Hippocampal formation (tissue), 2 donors: ENCODE measurements around the gene FHDC1.

Source experiments
- DNase-seq, 2 donors: peaks; one replicate each; lab custom pipeline; 2025; lab: John Stamatoyannopoulos, UW

Gene FHDC1

DNA sequence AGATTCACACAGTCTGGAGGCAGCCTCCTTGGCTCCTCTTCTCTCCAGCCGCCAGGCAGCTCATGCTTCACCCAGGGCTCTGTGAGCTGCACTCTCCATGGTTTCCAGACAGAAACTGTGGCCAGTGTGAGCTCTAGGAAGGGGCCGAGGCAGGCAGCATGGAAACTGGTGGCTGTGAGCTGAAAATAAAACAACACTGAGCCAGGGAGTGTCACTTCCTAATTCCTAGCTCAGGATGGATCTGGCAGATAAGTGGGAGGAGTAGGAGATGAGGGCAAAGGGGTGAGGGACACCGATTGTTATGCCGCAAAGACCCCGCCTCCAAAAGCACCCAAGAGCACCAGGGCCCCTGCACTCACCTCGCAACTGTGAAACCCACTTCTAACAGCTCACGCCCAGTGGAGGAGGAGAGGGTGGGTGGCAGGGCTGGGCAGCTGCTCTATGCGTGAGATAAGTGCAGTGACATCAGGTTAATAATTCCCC, 69.8 kb downstream of the FHDC1 start:
- DNase-seq: no peak

DNA sequence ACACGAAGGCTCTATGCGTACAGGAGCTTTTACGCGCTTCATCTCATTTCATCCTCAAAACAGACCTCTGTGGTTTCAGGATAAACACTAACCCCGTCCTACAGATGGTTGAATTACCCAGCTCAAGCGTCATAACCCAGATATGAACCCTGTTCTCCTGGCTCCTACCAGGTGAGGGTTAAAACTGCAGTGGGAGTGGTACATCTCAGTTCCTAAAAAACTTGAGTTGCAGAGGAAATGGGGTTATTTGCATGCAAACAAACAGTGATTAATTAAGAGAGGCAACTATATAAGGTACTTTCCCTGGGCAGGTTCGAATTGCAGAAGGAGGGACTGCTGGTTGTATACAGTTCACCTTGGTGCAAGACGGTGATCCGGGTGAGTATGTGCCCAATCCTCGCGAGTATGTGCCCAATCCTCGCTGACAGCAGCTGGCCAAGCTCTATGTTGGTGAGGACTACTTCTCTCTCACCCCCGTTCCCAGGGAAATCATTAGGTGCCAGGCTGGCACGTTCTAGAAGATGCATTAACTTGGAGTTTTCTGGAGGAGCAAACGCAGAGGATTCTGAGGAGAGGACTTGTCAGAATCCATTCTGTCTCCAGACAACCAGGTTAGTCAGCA, 72.6 kb downstream of the FHDC1 start:
- DNase-seq: no peak

DNA sequence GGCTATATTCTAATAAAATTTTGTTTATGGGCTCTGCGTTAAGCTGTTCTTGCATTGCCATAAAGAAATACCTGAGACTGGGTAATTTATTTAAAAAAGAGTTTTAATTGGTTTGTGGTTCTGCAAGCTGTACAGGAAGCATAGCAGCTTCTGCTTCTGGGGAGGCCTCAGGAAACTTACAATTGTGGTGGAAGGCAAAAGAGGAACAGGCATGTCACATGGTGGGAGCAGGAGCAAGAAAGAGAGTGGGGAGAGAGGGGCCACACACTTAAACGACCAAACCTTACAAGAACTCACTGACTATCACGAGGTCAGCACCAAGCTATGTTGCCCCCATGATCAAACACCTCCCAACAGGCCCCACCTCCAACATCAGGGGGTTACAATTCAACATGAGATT, 74.0 kb downstream of the FHDC1 start:
- DNase-seq: no peak

DNA sequence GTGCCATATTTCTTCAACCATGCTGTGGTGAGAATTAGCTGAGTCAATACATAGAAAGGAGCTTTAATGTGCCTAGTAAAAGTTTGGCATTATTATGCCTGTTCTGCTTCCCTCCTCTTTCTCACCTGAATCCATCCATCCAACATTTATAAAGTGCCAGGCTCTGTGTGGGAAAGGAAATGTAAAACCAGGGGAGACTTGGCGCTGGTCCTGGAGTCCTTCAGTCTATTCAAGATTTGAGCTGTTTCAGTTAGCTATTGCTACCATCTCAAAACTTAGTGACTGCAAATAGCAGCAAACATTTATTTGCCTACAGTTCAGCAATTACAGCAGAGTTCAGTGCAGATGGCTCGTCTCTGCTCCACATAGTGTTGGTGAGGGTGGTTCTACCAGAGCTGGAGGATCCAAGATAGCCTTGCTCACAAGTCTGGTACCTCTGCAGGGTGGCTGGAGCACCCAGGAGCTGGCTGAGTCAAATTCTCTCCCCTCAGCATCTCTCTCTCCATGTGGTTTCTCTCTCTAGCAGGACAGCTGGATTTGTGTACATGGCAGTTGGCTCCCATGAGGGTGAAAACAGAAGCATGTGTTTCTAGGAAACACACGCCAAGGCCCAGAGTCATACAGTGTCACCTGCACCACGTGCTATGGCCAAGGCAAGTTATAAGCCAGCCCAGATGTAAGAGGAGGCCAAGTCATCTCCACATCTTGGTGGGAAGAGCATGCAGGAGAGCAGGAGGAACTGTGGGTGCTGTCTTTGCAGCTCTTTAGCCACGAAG, 77.3 kb downstream of the FHDC1 start:
- no peak for DNase-seq

DNA sequence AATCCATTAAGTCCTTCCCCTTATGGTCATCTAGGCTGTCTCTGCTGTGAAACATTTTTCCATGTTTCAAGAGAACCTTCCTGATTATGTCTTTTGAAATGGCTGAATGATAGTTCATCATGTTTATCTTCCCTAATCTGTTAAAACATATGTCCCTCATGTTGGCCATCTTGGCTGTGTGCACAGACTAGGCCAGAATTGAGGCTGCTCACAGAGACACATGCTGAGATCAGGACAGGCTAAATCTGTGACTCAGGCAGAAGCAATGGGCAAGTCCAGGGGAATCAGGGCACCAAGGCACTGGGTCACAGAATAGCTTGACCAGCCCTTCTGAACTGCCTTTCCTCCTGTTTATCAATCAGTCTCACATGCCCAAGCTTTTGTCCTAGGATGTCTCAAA, 78.3 kb downstream of the FHDC1 start:
- no peak for DNase-seq

DNA sequence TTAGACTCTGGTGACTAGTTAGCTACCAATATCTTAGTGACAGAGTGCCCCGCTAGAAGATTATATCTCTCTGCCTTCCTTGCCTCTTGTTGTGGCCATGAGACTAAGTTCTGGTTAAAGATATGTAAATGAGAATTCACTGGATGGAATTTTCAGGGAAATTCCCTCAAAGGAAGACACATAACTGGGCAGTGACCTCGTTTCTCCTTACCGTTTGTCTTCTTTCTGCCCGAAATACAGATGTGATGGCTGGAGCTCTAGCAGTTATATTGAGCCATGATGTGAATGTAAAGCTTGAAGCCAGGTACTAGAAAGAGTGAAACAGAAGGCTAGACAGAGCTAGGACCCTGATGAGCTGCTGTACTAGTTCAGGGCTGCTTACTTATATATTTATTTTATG, 80.5 kb downstream of the FHDC1 start:
- no peak for DNase-seq

DNA sequence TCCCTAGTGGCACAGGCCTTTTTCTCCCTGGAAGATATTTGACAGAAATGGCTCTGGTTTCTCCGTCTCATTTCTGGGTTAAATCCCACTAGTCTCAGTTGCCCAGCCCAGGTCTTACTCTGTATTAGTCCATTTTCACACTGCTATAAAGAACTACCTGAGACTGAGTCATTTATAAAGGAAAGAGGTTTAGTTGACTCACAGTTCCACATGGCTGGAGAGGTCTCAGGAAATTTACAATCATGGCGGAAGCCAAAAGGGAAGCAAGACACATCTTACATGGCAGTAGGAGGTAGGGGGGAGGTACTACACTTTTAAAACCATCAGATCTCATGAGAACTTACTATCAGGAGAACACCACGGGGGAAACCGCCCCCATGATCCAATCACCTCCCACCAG, 81.9 kb downstream of the FHDC1 start:
- DNase-seq: no peak

DNA sequence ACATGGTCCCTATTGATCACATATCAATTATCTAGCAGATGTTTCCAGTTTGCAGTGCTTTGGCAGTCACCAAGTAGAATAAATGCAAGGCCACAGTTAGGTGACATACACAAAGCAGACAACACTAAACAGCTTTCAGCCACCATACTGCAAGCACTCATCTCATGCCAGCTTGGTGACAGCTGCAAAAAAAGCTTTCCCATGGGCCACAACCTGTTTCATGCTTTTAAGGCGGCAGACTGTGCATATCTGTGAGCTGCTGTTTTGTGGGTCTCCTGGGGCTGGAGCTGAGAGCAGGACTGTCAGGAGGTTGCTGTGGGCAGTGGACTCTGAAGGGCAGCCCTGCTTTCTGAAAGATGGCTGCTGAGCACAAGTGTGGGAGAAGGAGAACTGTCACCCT, 82.6 kb downstream of the FHDC1 start:
- DNase-seq: no peak

DNA sequence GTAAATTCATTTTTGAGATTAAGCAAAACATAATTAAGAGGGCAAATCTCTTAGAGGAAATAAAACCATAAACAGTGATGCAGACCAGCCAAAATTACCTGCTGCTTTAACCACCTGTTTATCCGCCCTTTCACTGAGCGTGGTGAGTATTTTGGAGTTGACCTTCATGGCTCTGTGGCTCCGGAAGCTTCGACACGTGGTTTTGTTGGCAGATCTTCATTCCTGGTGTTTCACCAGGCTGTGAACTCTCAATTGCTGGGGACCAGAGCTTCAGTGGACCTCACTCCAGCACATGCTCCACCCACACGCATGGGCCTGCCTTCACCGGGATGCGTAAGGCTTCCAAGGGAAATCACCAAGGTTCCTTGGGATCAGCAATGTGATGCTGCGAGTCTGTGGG, 83.8 kb downstream of the FHDC1 start:
- no peak for DNase-seq

DNA sequence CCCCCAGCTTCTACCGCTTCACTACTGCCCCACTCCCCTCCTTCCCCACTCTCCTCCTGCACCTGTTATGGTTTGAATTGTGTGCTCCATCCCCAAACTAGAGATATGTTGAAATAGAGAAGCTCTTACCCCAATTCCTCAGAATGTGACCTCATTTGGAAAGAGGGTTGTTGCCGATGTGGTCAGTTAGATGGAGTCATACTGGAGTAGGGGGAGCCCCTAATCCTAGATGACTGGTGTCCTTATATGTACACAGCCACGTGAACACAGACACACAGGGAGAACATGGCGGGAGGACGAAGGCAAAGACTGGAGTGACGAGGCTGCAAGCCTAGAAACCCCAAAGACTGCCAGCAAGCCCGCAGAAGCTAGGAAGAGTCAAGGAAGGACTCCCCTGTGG, 84.3 kb downstream of the FHDC1 start:
- no peak for DNase-seq

DNA sequence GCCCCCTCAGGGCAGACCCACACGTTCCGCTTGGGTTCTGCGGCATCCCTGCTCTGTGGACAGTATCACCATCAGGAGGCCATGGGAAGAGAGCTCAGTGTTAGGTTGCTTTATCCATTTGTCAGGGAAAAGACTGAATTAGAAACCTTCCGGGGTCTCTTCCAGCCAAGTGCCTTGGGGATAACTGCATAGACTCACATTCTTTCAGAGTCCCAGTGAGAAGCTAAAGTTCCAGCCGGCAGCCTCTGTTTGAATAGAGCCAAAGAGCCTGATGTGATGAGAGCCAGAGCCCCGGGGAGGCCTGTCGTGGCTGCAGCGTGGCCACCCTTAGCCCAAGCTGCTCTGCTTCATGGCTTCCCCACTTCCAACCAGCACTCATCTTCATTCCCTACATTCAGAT, 85.2 kb downstream of the FHDC1 start:
- no peak for DNase-seq

DNA sequence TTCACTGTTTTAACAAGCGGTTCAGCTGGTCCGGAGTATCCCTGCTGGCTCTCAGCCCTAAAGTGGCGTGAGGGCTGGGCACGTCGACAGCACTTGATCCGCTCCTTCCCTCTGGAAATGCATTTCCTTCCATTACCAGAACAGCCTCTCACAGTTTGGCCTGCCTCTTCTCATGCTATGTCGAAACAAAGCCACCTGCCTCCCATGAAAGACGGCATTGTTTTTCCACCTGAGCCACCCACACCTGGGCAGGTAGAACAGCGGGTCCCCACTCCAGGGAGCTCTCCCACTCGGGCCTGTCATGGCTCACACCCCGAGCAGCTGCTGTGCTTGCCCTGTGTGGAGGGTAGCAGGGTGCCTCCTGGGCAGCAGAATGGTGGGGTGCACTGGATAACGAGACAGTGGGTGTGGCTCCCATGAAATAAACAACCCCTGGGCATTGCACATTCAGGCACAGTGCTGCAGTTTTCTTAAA, 86.2 kb downstream of the FHDC1 start:
- no peak for DNase-seq

DNA sequence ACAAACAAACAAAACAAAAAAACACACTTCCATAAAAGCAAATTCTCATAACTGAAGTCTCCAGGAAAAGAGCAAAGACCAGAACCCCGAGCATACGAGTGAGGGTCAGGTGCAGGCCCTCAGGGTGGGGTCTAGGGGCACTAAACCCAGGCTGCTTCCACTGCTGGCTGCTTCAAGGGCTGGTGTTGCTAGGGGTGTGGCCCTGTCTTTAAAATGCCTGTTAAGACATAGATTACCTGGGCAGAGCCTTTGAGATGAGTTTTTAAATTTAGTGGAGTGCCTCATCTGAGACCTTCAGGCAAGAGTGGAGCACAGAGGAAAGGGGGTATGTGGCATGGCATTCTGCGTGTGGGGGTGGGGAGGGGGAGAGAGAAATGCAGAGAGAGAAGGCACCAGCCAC, 87.0 kb downstream of the FHDC1 start:
- DNase-seq: no peak

DNA sequence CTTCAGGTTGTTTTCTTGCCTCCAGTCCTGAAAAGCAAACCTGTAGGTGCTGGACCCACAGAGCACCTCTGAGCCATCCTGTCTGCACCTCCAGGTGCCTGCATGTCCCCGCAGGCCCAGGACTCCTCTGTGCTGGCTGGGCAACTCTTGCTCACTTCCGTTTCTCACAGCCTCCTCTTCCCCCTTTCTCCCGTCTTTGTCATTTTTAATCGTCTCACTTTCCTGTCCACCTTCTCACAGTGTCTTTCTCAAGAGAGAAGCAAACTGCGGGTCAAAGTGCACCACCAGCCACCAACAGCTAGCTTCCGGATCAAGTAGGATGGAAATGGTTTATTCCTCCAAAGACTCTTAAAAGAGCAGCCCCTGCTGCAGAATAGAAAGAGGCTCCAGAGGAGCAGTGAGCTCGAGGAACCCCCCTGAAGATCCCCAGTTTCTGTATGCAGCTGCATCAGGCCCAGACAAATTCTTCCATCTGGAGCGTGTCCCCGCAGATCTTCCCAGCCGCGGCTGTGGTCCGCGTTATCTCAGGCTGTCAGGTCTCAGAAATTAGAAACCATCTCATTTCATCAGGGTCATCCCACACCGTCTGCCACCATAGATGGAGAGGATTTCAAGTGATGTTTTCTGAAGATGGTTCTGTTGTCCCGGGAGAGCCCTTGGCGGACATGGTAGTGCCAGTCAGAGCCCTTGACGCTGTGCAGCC, 87.7 kb downstream of the FHDC1 start:
- DNase-seq: no peak

DNA sequence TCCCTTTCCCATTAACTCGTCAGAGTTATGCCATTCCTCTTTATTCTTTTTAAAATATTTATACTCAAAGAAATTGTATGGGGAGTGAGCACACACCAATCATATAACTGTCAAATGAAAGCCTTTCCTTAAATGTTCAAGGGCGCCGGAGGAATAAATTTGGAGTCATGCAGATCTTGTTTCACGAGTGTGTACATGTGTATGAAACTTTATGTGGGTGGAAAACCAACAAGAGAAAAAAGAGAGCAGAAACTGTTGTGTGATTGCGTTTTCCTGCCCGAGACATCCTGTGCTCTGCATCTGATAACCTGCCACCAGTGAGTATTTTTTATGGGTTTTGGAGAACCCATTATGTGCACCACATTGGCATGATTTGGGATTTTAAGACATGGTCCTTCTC, 88.3 kb downstream of the FHDC1 start:
- DNase-seq: no peak

DNA sequence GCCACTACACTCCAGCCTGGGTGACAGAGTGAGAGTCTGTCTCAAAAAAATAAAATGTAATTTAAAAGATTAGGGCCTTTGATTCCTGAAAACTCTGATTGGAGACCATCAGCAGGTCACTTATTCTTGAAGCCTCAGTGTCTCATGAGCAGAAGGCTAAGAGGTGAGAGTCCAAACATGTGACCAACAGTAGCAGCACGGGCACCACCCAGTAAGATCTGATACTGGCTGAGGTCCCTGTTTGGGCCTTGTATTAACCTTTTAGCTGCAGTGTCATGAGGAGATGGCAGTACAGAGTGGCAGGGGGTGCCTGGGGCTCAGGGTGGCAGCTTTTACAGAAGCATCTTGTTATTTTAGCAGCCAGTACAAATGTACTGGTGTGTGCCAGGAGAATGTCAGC, 89.3 kb downstream of the FHDC1 start:
- DNase-seq: no peak

DNA sequence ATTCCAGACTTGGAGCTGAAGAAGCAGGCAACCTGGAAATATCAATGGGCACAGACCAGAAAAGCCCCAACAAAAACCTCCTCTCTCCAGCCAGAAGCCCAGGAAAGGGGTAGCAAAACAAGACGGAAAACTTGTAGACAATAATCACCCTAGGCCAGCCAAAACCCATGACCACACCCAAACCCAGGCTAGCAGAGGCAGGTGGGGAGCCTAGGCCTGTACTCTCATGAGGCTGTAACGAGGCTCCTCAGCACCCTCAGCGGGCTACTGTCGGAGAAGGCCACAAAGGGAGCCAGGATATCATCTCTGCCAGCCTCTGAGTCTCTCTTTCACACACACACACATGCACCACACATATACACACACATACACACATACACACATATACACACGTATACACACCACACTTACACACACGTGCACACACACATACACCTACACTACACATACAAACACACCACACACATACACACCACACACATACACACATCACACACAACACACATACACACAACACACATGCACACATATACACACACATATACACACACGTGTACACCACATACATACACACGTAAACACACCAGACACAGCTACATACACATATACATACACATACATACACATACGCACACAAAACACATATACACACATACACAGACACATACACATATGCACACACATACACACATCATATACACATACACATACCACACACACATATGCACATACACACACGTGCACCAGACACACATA, 90.6 kb downstream of the FHDC1 start:
- DNase-seq: no peak

DNA sequence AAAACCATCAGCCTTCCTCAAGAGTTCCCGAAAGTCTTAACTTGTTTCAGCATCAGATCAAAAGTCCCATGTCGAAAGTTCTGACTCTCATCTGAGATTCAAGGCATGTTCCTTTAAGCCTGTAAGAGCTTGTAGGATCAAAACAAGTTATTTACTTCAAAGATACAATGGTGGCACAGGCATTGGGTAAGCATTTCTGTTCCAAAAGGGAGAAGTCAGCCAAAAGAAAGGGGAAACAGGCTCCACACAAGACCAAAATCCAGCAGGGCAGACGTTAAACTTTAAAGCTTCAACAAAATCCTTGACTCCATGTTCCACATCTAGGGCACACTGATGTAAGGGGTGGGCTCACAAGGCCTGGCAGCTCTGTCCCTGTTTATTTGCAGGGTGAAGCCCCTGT, 91.7 kb downstream of the FHDC1 start:
- DNase-seq: no peak

DNA sequence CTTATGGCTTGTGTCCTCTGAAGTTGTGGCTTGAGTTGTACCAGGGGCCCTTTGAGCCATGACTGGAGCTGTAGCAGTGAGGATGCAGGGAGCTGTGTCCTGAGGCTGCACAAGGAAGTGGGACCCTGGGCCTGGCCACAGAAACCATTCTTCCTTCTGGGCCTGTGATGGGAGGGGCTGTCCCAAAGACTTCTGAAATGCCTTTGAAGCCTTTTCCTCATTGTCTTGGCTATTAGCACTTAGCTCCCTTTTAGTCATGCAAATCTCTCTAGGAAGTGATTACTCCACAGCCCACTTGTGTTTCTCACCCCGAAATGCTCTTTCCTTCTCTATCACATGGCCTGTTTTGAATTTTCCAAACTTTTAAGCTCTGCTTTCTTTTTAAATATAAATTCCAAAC, 92.4 kb downstream of the FHDC1 start:
- DNase-seq: no peak
